HG02938 (cell line): ENCODE measurements around the gene LCN10.

Experiments
- ATAC-seq: cut with Tn5 transposase; IDR thresholded peaks from one replicate; pipeline ENCODE4 v1.9.1; 2021; ENCODE audit warnings: mild to moderate bottlenecking, moderate library complexity; ENCODE audit not compliant: unreplicated experiment

The LCN10 gene

DNA sequence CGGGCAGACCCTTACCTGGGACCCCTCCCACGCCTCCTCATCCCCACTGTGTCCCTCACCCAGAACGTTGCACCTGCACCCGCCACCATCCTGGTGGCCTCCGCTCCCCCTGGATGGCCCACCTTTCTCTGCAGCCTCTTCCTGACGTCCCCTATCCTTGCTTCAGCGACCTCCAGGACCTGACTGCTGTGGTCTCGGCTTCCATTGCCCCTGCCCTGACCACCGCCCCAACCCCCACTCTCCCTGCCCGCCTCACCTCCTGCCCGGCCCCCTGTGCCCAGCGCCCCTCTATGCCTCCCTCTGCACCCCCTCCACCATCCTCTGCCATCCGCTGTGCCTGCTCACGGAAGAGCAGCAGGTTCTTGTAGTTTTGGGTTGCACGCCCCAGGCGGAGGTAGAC lies 2.2 kb downstream of the LCN10 start:
- no peak for ATAC-seq

- ATAC-seq, result no peak
These were observed 2.7 kb downstream of the LCN10 start for GRCh38 chr9:136740069-136740468.

- ATAC-seq, result no peak
These were observed 3.2 kb downstream of the LCN10 start for GRCh38 chr9:136739509-136739908.

DNA sequence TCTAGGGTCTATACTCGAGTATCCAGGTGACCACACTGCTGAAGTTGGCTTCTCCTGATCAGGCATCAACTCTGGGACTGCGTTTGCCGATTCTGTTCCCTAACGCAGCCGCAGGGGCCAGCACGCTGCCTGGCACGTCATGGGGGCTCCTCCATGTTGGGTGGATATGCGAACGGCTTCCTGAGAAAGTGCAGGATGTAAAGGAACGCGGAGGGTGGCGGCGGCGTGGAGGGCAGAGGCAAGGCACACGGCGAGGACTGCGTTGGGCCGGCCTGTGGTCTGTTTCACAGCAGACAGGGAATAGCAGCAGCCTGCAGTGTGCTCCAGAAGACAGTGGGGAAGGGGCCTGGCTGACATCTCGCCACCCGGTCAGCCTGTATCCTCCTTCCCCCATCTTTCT lies 3.8 kb downstream of the LCN10 start:
- ATAC-seq, result no peak

GRCh38 chr9:136735812-136736480 lies 6.8 kb downstream of the LCN10 start:
- ATAC-seq, result no peak

- no peak for ATAC-seq
These were observed 7.8 kb downstream of the LCN10 start for GRCh38 chr9:136734837-136735496.

DNA sequence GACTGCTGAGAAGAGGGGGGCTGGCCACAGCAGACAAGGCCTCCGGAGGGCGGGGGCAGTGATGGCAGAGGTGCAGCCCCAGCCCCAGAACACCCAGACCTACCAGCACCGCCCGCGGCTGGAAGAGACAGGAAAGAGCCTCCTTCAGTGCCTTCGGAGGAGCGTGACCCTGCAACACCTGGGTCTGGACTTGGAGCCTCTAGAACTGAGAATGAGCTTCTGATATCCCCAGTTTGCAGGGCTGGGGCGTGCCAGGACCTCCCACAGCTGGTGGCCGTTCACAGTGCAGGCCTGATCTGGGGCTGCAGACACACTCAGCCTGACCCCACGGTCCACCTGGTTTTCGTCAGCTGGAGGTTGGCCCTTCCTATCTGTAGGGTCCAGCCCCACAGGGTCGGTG lies 9.1 kb downstream of the LCN10 start:
- no peak for ATAC-seq

DNA sequence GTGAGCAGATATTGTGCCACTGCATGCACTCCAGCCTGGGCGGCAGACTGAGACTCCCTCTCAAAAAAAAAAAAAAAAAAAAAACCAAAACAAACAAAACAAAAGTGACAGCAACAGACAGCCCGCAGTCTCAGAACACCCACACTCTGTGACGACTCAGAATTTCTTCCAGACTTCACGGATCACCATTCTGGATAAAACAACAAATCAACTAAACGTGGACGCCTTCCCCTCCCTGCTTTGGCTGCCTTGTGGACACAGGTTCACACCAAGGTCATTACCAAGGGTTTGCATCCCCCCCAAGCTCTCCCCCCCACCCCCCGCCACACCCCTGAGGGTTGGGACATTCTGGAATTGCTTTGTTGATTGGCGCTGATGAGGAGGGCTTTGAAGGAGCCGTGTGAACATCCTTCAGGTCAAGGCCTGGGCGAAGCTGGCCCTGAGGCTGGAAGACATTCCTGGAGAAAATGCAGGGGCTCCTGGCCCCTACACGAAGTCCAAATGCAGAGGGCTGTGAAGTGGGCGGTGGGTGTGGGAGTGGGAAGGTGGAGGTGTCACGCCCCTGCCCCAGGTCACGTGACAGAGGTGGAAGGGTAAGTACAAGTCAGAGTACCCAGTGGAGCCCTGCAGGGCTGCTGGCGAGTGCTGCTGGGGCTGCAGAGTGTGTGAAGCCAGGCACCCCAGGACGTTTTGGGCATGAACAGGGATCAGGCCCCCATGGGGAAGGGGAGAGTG lies 10.1 kb downstream of the LCN10 start:
- ATAC-seq, result no peak

GRCh38 chr9:136729926-136730325 lies 12.8 kb downstream of the LCN10 start:
- ATAC-seq, result no peak

- no peak for ATAC-seq
These were observed 13.6 kb downstream of the LCN10 start for GRCh38 chr9:136729144-136729543.

- peak; percentile 9 for ATAC-seq
These were observed 14.1 kb downstream of the LCN10 start for GRCh38 chr9:136728548-136729123.

- peak; percentile 54 for ATAC-seq
These were observed 14.6 kb downstream of the LCN10 start for GRCh38 chr9:136728080-136728547.

DNA sequence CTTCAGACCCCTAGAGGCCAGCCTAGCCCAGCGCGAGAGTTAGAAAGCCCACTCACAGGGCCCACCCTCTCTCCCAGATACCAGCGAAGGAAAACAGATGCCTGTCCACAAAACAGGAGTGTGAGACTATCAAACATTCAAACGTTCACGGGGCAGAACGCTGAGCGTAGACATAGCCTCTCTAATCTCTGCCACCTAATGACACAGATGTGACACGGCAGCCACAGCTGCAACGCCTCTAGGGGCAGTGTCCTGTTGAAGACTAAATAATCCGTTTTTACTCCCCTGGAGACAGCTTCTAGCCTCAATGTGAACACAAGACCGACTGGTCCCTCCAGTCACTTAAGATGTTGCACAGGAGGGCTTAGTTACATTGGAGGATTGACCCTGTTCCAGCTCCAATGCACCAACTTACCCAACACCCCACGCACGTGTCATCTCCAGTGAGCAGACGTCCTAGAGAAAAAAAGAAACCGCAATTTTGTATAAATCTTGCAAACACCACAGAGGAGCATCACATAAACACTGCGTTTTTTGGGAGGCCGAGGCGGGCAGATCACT lies 16.0 kb downstream of the LCN10 start:
- ATAC-seq, result no peak

DNA sequence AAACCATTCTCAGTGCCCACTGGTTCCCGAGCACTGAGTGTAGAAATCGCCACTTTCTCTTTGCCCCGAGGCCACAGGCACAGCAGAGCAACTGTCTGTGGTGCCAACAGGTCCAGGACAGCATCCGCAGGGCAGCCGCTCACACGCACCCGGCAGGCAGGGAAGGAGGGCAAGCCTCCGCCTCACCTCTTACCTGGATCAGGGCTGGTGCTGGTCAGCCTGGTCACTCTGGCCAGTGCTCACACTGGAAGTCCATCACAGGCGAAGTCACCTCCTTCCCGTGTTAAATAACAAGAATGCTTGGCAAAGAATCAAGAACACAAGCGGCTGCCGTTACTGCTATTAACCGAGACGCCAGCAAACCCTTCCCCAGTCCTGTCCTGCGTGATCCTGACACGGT lies 16.6 kb downstream of the LCN10 start:
- ATAC-seq, result no peak

DNA sequence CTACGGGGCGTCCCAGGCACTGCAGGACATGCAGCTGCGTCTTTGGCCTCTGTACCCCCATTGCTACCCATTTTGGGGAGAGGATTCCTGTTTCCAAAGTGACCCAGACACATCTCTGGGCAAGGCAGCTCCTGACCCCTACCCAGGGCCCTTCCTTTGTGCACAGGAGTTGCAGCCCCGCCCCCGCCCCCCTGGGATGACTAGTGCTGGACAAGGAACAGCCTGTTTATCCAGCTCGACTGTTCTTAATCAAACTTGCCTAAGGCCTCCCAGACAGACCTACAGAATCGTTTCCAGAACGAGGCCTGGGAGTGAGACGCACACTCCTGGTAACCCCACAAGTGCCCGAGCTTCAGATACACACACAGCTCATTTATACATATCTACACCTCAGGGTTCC lies 17.1 kb downstream of the LCN10 start:
- ATAC-seq, result no peak

GRCh38 chr9:136724772-136725171 lies 18.0 kb downstream of the LCN10 start:
- ATAC-seq, result no peak

GRCh38 chr9:136723989-136724388 lies 18.8 kb downstream of the LCN10 start:
- ATAC-seq, result no peak

GRCh38 chr9:136723362-136723976 lies 19.3 kb downstream of the LCN10 start:
- ATAC-seq, result no peak

- ATAC-seq, result no peak
These were observed 19.8 kb downstream of the LCN10 start for GRCh38 chr9:136722969-136723356.

- ATAC-seq, result no peak
These were observed 20.4 kb downstream of the LCN10 start for GRCh38 chr9:136722093-136722968.
